ENCODE measurements around the gene C22orf23. TPM values are rescaled to one million over a fixed set of nuclear protein-coding genes. Genes with fewer than 3 reads are reported as not detected.

Gene C22orf23
- total and polyA plus RNA-seq, 9 of the 15 experiments (the other 6 are each of a cell fraction or from before 2014, with no cell fraction given), result 0.25 to 1.0 (median 0.53) TPM

DNA sequence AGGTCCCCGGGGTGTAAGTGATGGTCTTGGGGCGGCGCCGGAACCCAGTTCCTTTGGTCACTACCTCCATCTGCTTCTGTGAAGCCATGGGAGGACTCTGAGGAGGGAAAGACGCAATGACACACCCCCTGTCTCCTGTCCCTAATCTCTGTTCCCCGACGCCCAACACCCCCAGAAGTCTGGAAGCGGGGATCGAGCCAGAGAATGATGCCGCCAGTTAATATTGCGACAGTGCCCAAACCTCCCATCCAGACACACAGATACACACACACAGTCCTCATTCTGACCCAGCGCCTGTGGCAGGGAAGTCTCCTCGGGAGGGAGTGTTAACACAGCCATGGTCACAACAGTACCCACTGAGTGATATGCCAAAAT lies 352 bp downstream of the C22orf23 start:
- WGBS (ENCODE audit: insufficient coverage, low coverage, missing lambda C conversion rate), result 0% methylated on average over 9 of the region's 13 CpGs
- ChIA-PET CTCF (ENCODE audit: low intra/inter-chr PET ratio) (no interaction called here), POLR2A (interaction anchor here (1.0 to 1.1 kb wide), 2 partner anchors 19 to 109 kb away, joined by 5 read pairs; partner anchors contain the start of gene ANKRD54)
- H3K4me3 ChIP-seq, result peak overlapping the region; percentile 82
- no peak for TF ChIP-seq HMGXB4 (CRISPR knock-in tag; IDR thresholded peaks at IDR 0.05)
- TF ChIP-seq CTBP1 (IDR thresholded peaks at IDR 0.05; ENCODE audit: borderline replicate concordance), result 0 out of 2 replicates have a peak, but pooled peaks have one; percentile 3
- no peak for TF ChIP-seq TARDBP (IDR thresholded peaks at IDR 0.05)
- 0 out of 2 replicates have a peak, but pooled peaks have one; percentile 10 for TF ChIP-seq ATF7 (IDR thresholded peaks at IDR 0.05)
- peak overlapping the region; percentile 98 for H3K4me2 ChIP-seq (ENCODE audit: insufficient read depth, low read length)
- intact Hi-C loops (cut with micrococcal nuclease) (loop anchor here (10.0 kb wide), 1 partner anchor 72 kb away; no protein-coding TSS in a partner anchor), in situ Hi-C loops (cut with MboI) (no loop called here)
- ATAC-seq, result peak; percentile 47
- no peaks in the 10 kb centered on the region for H3K9me3 ChIP-seq (replicated peaks; ENCODE audit: control insufficient read depth, insufficient read depth, low read depth, low read length)
- no peaks in the 10 kb centered on the region for H3K27me3 ChIP-seq (ENCODE audit: control insufficient read depth in 2 of 2, insufficient read depth in 2 of 2, low read length in 2 of 2)
- H4K20me1 ChIP-seq (replicated peaks; ENCODE audit: control insufficient read depth, insufficient read depth, low read length), result 0 out of 2 replicates have a peak, but pooled peaks cover 3% of the 10 kb centered on the region
- BruUV-seq (replicated peaks), result TSS peak; percentile 84
- peak overlapping the region; percentile 83 to 100; a peak in 3 of 4 replicates for H3K9ac ChIP-seq (ENCODE audit: insufficient read depth in 1 of 2, low read depth in 2 of 2, low read length in 2 of 2)
- H3K36me3 ChIP-seq (ENCODE audit: control insufficient read depth, insufficient read depth, low read length), result peaks cover 17% of the 10 kb centered on the region
- no peak for FAIRE-seq
- DNase-seq (ENCODE audit: extremely low read depth in 1 of 4, low spot score in 3 of 4), result peak; percentile 32 to 43 (median 40)
- peak overlapping the region; percentile 42; the same call in 1 of the 3 replicates for H3K27ac ChIP-seq (ENCODE audit: extremely low read depth, low read depth, low read length)
- H3K79me2 ChIP-seq (ENCODE audit: control insufficient read depth, insufficient read depth, low read length), result peaks cover 27% of the 10 kb centered on the region
- H3K4me1 ChIP-seq (replicated peaks in 1 of 2; ENCODE audit: control insufficient read depth in 2 of 2, insufficient read depth in 2 of 2, low read length in 2 of 2), result peaks cover 7 to 20% of the 10 kb centered on the region in 2 experiments; a peak in 3 of 5 replicates
- no peaks in the 10 kb centered on the region for H3K9me1 ChIP-seq (ENCODE audit: control insufficient read depth, insufficient read depth, low read length)
- peak overlapping the region; percentile 95 for H2AFZ ChIP-seq (ENCODE audit: low read depth, low read length)

Data from K562 (cell line).